ENCODE data around the gene PFKFB3. TPM values are rescaled to one million over a fixed set of nuclear protein-coding genes. Genes with fewer than 3 reads are reported as not detected.

PFKFB3 gene
- total and polyA plus RNA-seq, 12 donors = 8.4 to 72.4 (median 29.5) TPM

- no peaks in the 10 kb centered on the region for H3K27me3 ChIP-seq
- peaks cover 10 to 33% of the 10 kb centered on the region in 2 donors for H3K4me1 ChIP-seq (replicated peaks in 1 of 2)
- H3K27ac ChIP-seq = peak overlapping the region in 1 of 5 donors; percentile 39
- no peak for DNase-seq
- TF ChIP-seq CTCF (IDR thresholded peaks at IDR 0.05) = no peak
- no peak for TF ChIP-seq POLR2A (IDR thresholded peaks at IDR 0.05)
- H3K9me3 ChIP-seq (replicated peaks in 1 of 3) = no peaks in the 10 kb centered on the region
- 50 to 67% (median 59%) methylated on average over 8 to 17 of the region's 17 CpGs for WGBS, 4 donors
- no peak overlapping the region for H3K4me3 ChIP-seq
- intact Hi-C loops (cut with DNase I) = no loop called here
- no peaks in the 10 kb centered on the region for H3K36me3 ChIP-seq (replicated peaks in 1 of 2)
These were observed 24.2 kb upstream of the PFKFB3 start for GRCh38 chr10:6178581-6178980.

- 60 to 72% (median 68%) methylated on average over 8 of the region's 8 CpGs for WGBS, 4 donors
- Histone ChIP-seq H3K27ac (peak overlapping the region in 1 of 5 donors; percentile 39), H3K36me3 (replicated peaks in 1 of 2) (no peaks in the 10 kb centered on the region), H3K4me3 (no peak overlapping the region), H3K27me3 (no peaks in the 10 kb centered on the region), H3K9me3 (replicated peaks in 1 of 3) (no peaks in the 10 kb centered on the region), H3K4me1 (replicated peaks in 1 of 2) (peaks cover 10 to 32% of the 10 kb centered on the region in 2 donors)
- intact Hi-C loops (cut with DNase I) = no loop called here
- no peak for DNase-seq
- TF ChIP-seq POLR2A (IDR thresholded peaks at IDR 0.05) (no peak), CTCF (IDR thresholded peaks at IDR 0.05) (no peak)
These were observed 23.7 kb upstream of the PFKFB3 start for GRCh38 chr10:6179078-6179477.

DNA sequence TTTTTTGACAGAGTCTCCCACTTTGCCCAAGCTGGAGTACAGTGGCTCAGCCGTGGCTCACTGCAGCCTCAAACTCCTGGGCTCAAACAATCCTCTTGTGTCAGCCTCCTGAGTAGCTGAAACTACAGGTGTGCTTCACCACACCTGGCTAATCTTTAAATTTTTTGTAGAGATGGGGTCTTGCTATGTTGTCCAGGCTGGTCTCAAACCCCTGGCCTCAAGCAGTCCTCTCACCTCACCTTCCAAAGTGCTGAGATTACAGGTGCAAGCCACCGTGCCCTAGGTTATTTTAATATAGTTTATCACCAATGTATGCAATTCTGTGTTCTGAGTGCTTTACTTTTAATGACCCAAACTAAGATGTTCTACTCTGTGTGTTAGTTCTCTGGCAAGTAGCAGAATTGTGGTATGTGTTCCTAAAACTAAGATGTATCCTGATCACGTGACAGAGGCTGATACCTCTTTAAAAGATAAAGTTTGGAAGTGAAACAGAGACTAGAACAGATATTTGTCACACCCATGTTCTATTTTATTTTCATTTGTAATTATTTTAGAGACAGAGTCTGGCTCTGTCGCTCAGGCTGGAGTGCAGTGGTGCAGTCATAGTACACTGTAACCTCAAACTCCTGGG is 22.1 kb upstream of the PFKFB3 start:
- TF ChIP-seq POLR2A (IDR thresholded peaks at IDR 0.05) = no peak
- TF ChIP-seq CTCF (IDR thresholded peaks at IDR 0.05) = no peak
- H3K36me3 ChIP-seq (replicated peaks in 1 of 2) = no peaks in the 10 kb centered on the region
- intact Hi-C loops (cut with DNase I) = no loop called here
- H3K27me3 ChIP-seq = no peaks in the 10 kb centered on the region
- DNase-seq = no peak
- peaks cover 17 to 28% of the 10 kb centered on the region in 2 donors for H3K4me1 ChIP-seq (replicated peaks in 1 of 2)
- H3K9me3 ChIP-seq (replicated peaks in 1 of 3) = no peaks in the 10 kb centered on the region
- H3K4me3 ChIP-seq = no peak overlapping the region
- 88 to 95% (median 90%) methylated on average over 4 of the region's 4 CpGs for WGBS, 4 donors
- no peak overlapping the region for H3K27ac ChIP-seq

DNA sequence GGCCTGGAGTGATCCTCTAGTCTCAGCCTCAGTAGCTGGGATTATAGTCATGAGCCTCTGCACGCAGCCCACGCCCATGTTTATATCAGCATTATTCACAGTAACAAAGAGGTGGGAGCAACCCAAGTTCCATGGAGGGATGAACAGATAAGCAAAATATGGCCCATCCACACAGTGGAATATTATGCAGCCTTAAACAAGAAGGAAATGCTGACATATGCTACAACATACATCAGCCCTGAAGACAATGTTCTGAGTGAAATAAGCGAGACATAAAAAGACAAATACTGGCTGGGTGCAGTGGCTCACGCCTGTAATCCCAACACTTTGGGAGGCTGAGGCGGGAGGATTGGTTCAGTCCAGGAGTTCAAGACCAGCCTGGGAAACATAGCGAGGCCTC is 21.5 kb upstream of the PFKFB3 start:
- Histone ChIP-seq H3K4me1 (replicated peaks in 1 of 2) (peaks cover 17 to 27% of the 10 kb centered on the region in 2 donors), H3K4me3 (no peak overlapping the region)
- 94 to 97% (median 96%) methylated on average over 6 of the region's 6 CpGs for WGBS, 4 donors

More for the DNA sequence above, 21.5 kb upstream of the PFKFB3 start:
- DNase-seq = no peak
- TF ChIP-seq POLR2A (IDR thresholded peaks at IDR 0.05) (no peak), CTCF (IDR thresholded peaks at IDR 0.05) (no peak)
- no peaks in the 10 kb centered on the region for H3K36me3 ChIP-seq (replicated peaks in 1 of 2)
- H3K27me3 ChIP-seq = no peaks in the 10 kb centered on the region
- intact Hi-C loops (cut with DNase I) = no loop called here
- no peak overlapping the region for H3K27ac ChIP-seq
- H3K9me3 ChIP-seq (replicated peaks in 1 of 3) = no peaks in the 10 kb centered on the region

All from adrenal gland (tissue), 12 donors.